Astrocyte of the spinal cord (primary cell): Measurements from ENCODE around the gene DNAH8.

ENCODE experiments used
- DNase-seq: peaks from one replicate; pipeline ENCODE4 v3.0.0; 2011; ENCODE audit warnings: low read depth, low spot score
- H3K4me3 ChIP-seq: 2 replicates; pipeline ENCODE4 v1.5.1; 2011; ENCODE audit warnings: low read depth, mild to moderate bottlenecking, low read length, moderate library complexity
- in situ Hi-C: cut with HindIII; loops from 2 replicates; pipeline ENCODE4 v1.10.0; 2017; ENCODE audit warnings: low sequenced_read_pairs
- TF ChIP-seq, protein P1 (sequence below): IDR thresholded peaks from 2 replicates; pipeline ENCODE4 v1.5.1; 2012; ENCODE audit warnings: low read depth, mild to moderate bottlenecking, low read length, inconsistent platforms

Gene DNAH8

DNA sequence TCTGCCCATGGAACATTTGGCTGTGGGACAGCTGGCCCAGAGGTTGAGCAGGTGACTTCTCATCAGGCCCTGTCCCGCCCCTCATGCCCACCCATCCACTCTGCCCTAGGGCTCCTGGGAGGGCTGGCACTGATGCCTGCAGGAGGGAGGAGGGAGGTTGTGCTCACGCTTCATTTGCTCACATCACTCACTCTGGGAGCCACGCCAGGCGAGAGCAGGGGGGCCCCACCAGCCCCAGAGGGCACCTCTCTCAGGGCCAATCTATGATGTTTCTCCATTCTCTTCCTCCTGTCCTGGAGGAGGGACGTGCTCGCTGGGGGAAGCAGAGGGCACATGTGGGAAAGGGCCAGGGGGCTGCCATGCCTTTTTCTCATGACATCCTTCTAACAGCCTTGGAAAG lies 322.6 kb downstream of the DNAH8 start:
- TF ChIP-seq, protein P1, sequence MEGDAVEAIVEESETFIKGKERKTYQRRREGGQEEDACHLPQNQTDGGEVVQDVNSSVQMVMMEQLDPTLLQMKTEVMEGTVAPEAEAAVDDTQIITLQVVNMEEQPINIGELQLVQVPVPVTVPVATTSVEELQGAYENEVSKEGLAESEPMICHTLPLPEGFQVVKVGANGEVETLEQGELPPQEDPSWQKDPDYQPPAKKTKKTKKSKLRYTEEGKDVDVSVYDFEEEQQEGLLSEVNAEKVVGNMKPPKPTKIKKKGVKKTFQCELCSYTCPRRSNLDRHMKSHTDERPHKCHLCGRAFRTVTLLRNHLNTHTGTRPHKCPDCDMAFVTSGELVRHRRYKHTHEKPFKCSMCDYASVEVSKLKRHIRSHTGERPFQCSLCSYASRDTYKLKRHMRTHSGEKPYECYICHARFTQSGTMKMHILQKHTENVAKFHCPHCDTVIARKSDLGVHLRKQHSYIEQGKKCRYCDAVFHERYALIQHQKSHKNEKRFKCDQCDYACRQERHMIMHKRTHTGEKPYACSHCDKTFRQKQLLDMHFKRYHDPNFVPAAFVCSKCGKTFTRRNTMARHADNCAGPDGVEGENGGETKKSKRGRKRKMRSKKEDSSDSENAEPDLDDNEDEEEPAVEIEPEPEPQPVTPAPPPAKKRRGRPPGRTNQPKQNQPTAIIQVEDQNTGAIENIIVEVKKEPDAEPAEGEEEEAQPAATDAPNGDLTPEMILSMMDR = no peak
- in situ Hi-C loops = no loop called here
- DNase-seq = no peak
- no peak overlapping the region for H3K4me3 ChIP-seq

DNA sequence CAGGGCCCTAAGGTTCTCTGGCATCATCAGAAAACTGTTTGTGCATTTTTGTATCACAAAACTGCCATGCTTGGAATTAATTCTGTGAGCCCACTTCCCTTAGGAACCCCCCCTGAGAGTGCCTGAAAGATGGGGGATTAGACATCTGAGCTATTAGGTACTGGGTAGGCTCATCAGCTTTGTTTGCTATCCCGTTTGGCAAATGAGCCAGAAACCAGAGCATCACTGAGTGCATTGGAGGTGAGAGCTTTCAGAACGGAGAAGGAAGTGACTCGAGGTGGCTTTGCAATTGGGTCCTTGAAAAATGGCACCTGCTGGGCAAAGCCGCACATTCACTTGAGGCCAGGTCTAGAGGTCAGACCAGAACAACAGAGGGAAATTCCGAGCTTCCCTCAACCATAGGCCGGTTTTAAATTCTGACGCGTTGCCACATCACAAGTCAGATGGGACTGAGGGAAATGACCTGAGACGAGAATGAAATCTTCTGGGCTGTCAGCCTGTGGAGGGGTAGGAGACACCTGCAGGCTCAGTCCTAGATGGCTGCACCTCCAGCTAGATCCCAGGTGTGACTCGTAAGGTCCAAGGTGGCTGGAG lies 325.1 kb downstream of the DNAH8 start:
- H3K4me3 ChIP-seq = no peak overlapping the region
- in situ Hi-C loops = no loop called here
- TF ChIP-seq, protein P1 = no peak
- DNase-seq = no peak

DNA sequence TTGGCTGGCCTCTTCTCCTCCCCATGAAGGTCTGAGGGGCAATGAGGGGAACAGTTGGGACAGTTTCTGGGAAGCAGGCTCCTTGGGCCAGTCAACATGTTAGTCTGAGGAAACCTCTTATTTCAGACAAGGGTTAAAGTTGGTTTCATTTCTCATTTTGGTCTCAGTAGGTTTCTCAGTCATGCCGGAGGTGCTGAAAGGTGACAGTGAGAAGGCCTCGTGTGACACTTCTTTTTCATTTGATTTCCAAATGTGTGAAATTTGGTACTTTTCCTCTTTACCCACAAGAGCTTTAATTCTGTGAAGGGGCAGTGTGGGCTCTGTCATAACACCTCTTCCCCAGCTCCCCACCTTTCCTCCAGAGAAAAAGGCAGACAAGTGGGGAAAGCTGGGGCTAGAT lies 326.0 kb downstream of the DNAH8 start:
- in situ Hi-C loops = no loop called here

DNA sequence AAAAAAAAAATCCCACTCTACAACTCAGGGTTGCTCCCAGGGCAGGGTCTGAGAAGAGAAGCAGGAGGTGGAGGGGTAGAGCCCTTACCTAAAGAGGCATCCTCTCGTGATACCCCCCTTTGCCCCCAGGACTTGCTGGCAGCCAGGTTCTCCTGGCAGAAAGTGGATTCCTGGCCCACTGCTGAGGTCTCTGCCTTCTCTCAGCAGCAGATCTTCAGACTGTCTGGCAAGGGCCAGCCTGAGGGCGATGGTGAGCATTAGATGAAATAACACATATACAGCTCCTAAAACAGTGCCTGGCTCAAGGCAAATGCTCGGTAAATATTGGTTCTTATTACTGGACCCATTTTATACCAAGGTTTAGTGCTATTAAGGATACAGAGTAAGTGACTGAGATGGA lies 328.7 kb downstream of the DNAH8 start:
- TF ChIP-seq, protein P1 = no peak
- H3K4me3 ChIP-seq = no peak overlapping the region
- in situ Hi-C loops = no loop called here
- DNase-seq = no peak

More for the DNA sequence above, 326.0 kb downstream of the DNAH8 start:
- TF ChIP-seq, protein P1 = no peak
- DNase-seq = no peak
- H3K4me3 ChIP-seq = no peak overlapping the region

DNA sequence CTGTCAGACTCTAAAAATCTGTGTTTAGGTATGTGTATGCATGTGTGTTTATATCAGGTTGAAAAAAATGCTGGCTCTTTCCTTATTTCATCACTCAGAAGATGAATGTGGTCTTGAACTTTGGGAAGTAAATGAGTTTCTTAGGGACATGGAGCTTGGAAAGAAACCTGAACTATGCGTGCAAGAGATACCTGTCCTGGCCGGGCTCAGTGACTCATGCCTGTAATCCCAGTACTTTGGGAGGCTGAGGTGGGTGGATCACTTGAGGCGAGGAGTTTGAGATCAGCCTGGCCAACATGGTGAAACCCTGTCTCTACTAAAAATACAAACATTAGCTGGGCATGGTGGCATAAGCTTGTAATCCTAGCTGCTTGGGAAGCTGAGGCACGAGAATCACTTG lies 329.1 kb downstream of the DNAH8 start:
- in situ Hi-C loops = no loop called here
- TF ChIP-seq, protein P1 = no peak
- DNase-seq = no peak
- H3K4me3 ChIP-seq = no peak overlapping the region

DNA sequence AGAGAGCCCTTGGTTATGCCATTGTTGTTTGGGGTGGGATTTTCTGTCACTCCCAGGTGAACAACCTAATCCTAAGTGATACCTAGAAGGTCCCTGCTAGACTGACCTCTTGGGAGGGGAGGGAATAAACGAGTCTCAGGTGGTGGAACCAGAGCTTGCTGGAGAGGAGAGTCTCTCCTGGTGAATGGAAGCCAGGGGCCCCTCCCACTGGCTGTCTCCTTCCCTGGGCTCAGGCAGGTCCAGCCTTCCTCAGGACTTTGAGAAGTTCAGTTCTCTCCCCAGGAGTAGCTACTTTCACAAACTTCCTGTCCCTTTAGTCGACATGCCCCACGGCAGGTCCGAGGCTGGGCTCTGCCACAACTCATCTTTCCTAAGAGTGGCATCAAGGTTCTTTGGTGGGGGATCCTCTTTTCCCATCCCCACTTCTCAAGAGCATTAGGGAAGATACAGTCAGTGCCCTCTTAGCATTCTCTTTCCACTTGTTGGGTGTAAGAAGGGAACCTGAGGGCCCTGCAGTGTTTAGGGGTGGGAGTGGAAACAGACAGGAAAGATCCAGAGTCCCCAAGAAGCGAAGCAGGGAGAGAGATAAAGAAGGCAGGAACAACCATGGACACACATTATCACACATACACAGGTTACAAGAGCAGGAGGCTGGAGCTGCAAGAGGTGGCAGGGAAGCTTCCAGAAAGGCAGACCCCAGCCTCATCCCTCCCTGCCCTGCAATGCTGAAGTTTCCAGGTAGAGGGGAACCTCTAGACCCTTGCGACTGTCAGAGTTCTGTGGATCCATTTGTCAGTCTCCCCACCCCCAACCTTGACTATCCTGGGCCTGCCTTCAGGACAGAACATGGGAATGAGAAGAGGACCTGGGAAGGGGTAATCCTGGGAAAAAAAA lies 332.6 kb downstream of the DNAH8 start:
- DNase-seq = no peak
- TF ChIP-seq, protein P1 = no peak
- in situ Hi-C loops = no loop called here
- no peak overlapping the region for H3K4me3 ChIP-seq
